HepG2 (cell line): Measurements from ENCODE around the gene SGK1. TPM values are rescaled to one million over a fixed set of nuclear protein-coding genes. Genes with fewer than 3 reads are reported as not detected.
A peak's percentile ranks its signal among the peaks of the same experiment; 100 is the strongest.

Experiments
- ATAC-seq: fragments of 200-7000 bp; cut with Tn5 transposase; 3 replicates; pipeline ENCODE4 v1.9.1; 2020; ENCODE audit warnings: mild to moderate bottlenecking, moderate library complexity
- BruUV-seq: library from RNA; stranded (reverse); fragments of 400-500 nt; replicated peaks from 2 replicates; lab custom pipeline; 2021; lab: Mats Ljungman, UMichigan
- CTCF ChIA-PET: fragments of 300-600 bp; formaldehyde crosslinking; extraction: SDS; loops from one replicate; lab custom pipeline; 2021; ENCODE audit warnings: low total read pairs, inconsistent platforms, low intra/inter-chr PET ratio; lab: Yijun Ruan, JAX
- POLR2A ChIA-PET: fragments of 350-600 bp; sonication (Branson Sonifier 250); formaldehyde crosslinking; loops from one replicate; lab custom pipeline; 2020; ENCODE audit warnings: antibody characterized with exemption, inconsistent platforms; lab: Yijun Ruan, JAX
- DNase-seq: peaks from one replicate; pipeline ENCODE4 v3.0.0-alpha.2; 2015; ENCODE audit warnings: low spot score
- FAIRE-seq: peaks from 3 replicates; lab custom pipeline; 2011; peaks lifted over from hg19 to GRCh38; lab: Jason Lieb, UNC
- H2AFZ ChIP-seq: one replicate; pipeline ENCODE4 v1.6.1; 2011; ENCODE audit warnings: low read length, inconsistent platforms
- H3K27ac ChIP-seq: fragments of 300-600 bp; 3 replicates; pipeline ENCODE4 v1.8.0; 2011; ENCODE audit warnings: mixed run types, mild to moderate bottlenecking, mixed read lengths, low read length, inconsistent platforms; ENCODE audit not compliant: insufficient read depth; ENCODE audit errors: extremely low read length
- H3K27me3 ChIP-seq, 2 experiments: fragments of 200-600 bp in 1 of 2; 2 replicates in 1 of 2; 3 replicates in 1 of 2; pipeline versions ENCODE4 v1.6.0 to v1.8.0; 2011; ENCODE audit warnings: low read length in 2 of 2, mild to moderate bottlenecking in 2 of 2, moderate library complexity in 2 of 2, inconsistent platforms in 1 of 2; ENCODE audit not compliant: insufficient read depth in 2 of 2, control insufficient read depth in 1 of 2
- H3K36me3 ChIP-seq, 2 experiments: fragments of 200-600 bp in 1 of 2; replicated peaks in 1 of 2; 2 replicates in 1 of 2; 3 replicates in 1 of 2; pipeline versions ENCODE4 v1.5.1 to v1.8.0; 2011; ENCODE audit warnings: low read length in 2 of 2, inconsistent platforms in 1 of 2; ENCODE audit not compliant: insufficient read depth in 2 of 2, control insufficient read depth in 1 of 2
- H3K4me1 ChIP-seq: 2 replicates; pipeline ENCODE4 v1.5.1; 2012; ENCODE audit warnings: low read length, inconsistent platforms; ENCODE audit not compliant: insufficient read depth
- H3K4me2 ChIP-seq: 2 replicates; pipeline ENCODE4 v1.6.0; 2011; ENCODE audit warnings: low read depth, low read length, inconsistent platforms
- H3K4me3 ChIP-seq, 3 experiments: fragments of 200-600 bp in 1 of 3; sonication (generic), shearing (Covaris generic) in 1 of 3; replicated peaks in 1 of 3; 2 replicates each; pipeline ENCODE4 v1.5.1; 2011 to 2016; ENCODE audit warnings: low read length in 3 of 3, inconsistent platforms in 2 of 3, low read depth in 2 of 3, mild to moderate bottlenecking in 2 of 3, control low read depth in 1 of 3, mixed read lengths in 1 of 3; ENCODE audit not compliant: insufficient read depth in 1 of 3
- H3K79me2 ChIP-seq: one replicate; pipeline ENCODE4 v1.6.1; 2011; ENCODE audit warnings: low read length, inconsistent platforms; ENCODE audit not compliant: insufficient read depth
- H3K9ac ChIP-seq: 2 replicates; pipeline ENCODE4 v1.6.0; 2011; ENCODE audit warnings: mild to moderate bottlenecking, low read depth, low read length, inconsistent platforms; ENCODE audit not compliant: insufficient read depth
- H3K9me3 ChIP-seq: 2 replicates; pipeline ENCODE4 v1.5.1; 2012; ENCODE audit warnings: mild to moderate bottlenecking, low read length
- H4K20me1 ChIP-seq: 2 replicates; pipeline ENCODE4 v1.6.0; 2011; ENCODE audit warnings: inconsistent platforms, mild to moderate bottlenecking, low read length, moderate library complexity; ENCODE audit not compliant: insufficient read depth
- HDAC1 ChIP-seq: sonication (generic); formaldehyde crosslinking; IDR thresholded peaks from 2 replicates; pipeline ENCODE4 v1.5.1; 2020; ENCODE audit warnings: mild to moderate bottlenecking, missing genetic modification reagents
- MAFK ChIP-seq, 2 experiments: IDR thresholded peaks in 1 of 2; conservative IDR thresholded peaks in 1 of 2; 2 replicates each; pipeline ENCODE4 v1.6.1; 2011; ENCODE audit warnings: improper control_type of control experiment in 2 of 2, low read length in 2 of 2
- NR2C2 ChIP-seq: sonication (generic); formaldehyde crosslinking; IDR thresholded peaks from 2 replicates; pipeline ENCODE4 v1.4.0; 2020; ENCODE audit warnings: missing genetic modification reagents, mild to moderate bottlenecking, moderate library complexity, borderline replicate concordance
- RAD51 ChIP-seq: fragments of 450-650 bp; IDR thresholded peaks from 2 replicates; pipeline ENCODE4 v1.6.1; 2016; ENCODE audit warnings: borderline replicate concordance
- SOX13 ChIP-seq, 3 experiments: fragments of 450-650 bp in 1 of 3; sonication (generic) in 1 of 3; formaldehyde crosslinking in 1 of 3; IDR thresholded peaks in 2 of 3; conservative IDR thresholded peaks in 1 of 3; 2 replicates each; pipeline versions ENCODE4 v1.5.0 to v1.6.1; 2016 to 2020; ENCODE audit warnings: antibody characterized with exemption in 1 of 3, mild to moderate bottlenecking in 1 of 3, missing compliant biosample characterization in 1 of 3, missing genetic modification reagents in 1 of 3, moderate library complexity in 1 of 3
- SOX5 ChIP-seq: IDR thresholded peaks from 2 replicates; pipeline ENCODE4 v1.6.1; 2016; ENCODE audit warnings: borderline replicate concordance
- SOX6 ChIP-seq, 2 experiments: fragments of 450-650 bp in 1 of 2; sonication (generic) in 1 of 2; formaldehyde crosslinking in 1 of 2; IDR thresholded peaks; 2 replicates each; pipeline versions ENCODE4 v1.4.0 to v1.6.1; 2017 to 2020; ENCODE audit warnings: antibody characterized with exemption in 1 of 2, mild to moderate bottlenecking in 1 of 2, missing genetic modification reagents in 1 of 2
- ZNF670 ChIP-seq: sonication (generic); formaldehyde crosslinking; IDR thresholded peaks from 2 replicates; pipeline ENCODE4 v1.8.0; 2022; ENCODE audit warnings: mild to moderate bottlenecking, missing genetic modification reagents, borderline replicate concordance
- WGBS: methylation state at CpG from one replicate; pipeline ENCODE4 v1.1.6; 2017; ENCODE audit warnings: low lambda C conversion rate; 5-methylcytosine and 5-hydroxymethylcytosine counted together
- in situ Hi-C: cut with HindIII; loops from 2 replicates; pipeline ENCODE4 v1.10.0; 2017; ENCODE audit warnings: low pct_unique_long_range_greater_than_20kb; ENCODE audit not compliant: extremely low pct_ligation_motif_present
- intact Hi-C: fragments of 100-400 bp; cut with micrococcal nuclease; formaldehyde crosslinking; loops from one replicate; pipeline ENCODE4 v1.10.0; 2022; ENCODE audit not compliant: unreplicated experiment
- polyA plus RNA-seq, 8 experiments: library from polyadenylated mRNA; depleted of rRNA in 3 of 8; stranded (reverse) in 7 of 8; unstranded in 1 of 8; fragments of >200 nt; fragmentation: Illumina TruSeq in 4 of 8; extraction: Trizol in 4 of 8; gene quantifications; 2 replicates each; pipeline versions ENCODE4 v1.2.1 to v1.2.3, GENCODE V29; 2011 to 2016; ENCODE audit warnings: low read depth in 4 of 8, missing spikeins in 1 of 8, mixed read lengths in 1 of 8; ENCODE audit not compliant: insufficient read depth in 1 of 8
- total RNA-seq, 5 experiments: library from RNA; depleted of rRNA; stranded (reverse); fragments of >200 nt; fragmentation: Illumina TruSeq; extraction: Trizol; gene quantifications; 2 replicates each; pipeline ENCODE4 v1.2.3, GENCODE V29; 2016; ENCODE audit warnings: low read depth in 1 of 5
- TF ChIP-seq, protein P1 (sequence below): IDR thresholded peaks from 2 replicates; pipeline ENCODE4 v1.6.1; 2016; ENCODE audit warnings: missing biosample characterization, missing genetic modification reagents, low read depth
- TF ChIP-seq, protein P2 (sequence below): sonication (generic); formaldehyde crosslinking; IDR thresholded peaks from 2 replicates; pipeline ENCODE4 v1.4.0; 2020; ENCODE audit warnings: mild to moderate bottlenecking, missing genetic modification reagents
- TF ChIP-seq, protein P3 (sequence below): sonication (generic); formaldehyde crosslinking; conservative IDR thresholded peaks from 2 replicates; pipeline ENCODE4 v1.4.0; 2020; ENCODE audit warnings: mild to moderate bottlenecking, missing genetic modification reagents, moderate library complexity
- TF ChIP-seq, protein P4 (sequence below): conservative IDR thresholded peaks from 2 replicates; pipeline ENCODE4 v1.6.1; 2018; ENCODE audit warnings: missing genetic modification reagents
- TF ChIP-seq, protein P5 (sequence below): sonication (generic); formaldehyde crosslinking; IDR thresholded peaks from 2 replicates; pipeline ENCODE4 v1.4.0; 2020; ENCODE audit warnings: missing genetic modification reagents, mild to moderate bottlenecking, borderline replicate concordance

Gene SGK1
- total and polyA plus RNA-seq, 2 of the 13 experiments (the other 11 are each of a cell fraction or from before 2014, with no cell fraction given): 56.1 to 56.2 TPM

DNA sequence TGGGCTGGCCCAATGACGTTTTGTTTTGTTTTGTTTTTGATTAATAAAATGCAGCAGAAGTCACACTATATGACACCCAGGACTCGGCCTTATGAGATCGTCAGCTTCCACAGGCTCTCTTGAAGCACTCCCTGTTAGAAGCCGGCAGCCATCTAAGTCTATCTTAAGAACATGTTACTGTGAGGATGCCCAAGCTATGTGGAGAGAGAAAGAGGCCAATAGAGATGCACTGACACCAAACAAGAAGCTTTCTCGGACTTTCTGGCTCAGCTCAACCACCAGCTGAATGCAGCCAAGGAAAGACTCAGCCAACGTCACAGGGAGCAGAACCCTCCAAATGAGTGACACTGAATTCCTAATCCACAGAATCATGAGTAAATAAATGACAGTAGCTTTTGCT, 14.0 kb downstream of the SGK1 start (continued):
- TF ChIP-seq, protein P1, sequence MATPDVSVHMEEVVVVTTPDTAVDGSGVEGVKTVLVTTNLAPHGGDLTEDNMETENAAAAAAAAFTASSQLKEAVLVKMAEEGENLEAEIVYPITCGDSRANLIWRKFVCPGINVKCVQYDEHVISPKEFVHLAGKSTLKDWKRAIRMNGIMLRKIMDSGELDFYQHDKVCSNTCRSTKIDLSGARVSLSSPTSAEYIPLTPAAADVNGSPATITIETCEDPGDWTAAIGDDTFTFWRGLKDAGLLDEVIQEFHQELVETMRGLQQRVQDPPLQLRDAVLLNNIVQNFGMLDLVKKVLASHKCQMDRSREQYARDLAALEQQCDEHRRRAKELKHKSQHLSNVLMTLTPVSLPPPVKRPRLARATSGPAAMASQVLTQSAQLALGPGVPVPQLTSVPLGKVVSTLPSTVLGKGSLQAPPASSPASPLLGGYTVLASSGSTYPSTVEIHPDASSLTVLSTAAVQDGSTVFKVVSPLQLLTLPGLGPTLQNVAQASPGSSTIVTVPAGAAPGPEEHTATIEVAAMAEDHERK: no peak
- TF ChIP-seq NR2C2 (CRISPR knock-in tag): no peak

DNA sequence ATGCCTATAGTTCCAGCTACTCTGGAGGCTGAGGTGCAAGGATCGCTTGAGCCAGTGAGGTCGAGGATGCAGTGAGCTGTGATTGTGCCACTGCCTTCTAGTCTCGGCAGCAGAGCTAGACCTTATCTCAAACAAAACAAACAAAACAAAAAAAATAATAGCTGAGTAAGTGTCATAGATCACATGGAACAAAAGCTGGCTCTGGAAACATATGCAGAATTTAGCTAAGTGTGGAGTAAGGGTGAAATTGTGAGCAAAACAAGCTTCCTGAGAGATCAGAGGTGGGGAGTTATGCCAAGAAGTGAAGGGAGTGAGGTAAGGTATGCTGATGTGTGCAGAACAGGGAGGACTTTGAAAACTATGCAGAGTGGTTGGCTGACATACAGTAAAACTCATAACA, 18.7 kb downstream of the SGK1 start:
- DNase-seq (peak; percentile 58), ATAC-seq (peak; percentile 84), FAIRE-seq (peak; percentile 70)
- in situ Hi-C loops (no loop called here), intact Hi-C loops (no loop called here)
- Histone ChIP-seq H3K36me3 (no peaks in the 10 kb centered on the region), H3K9me3 (no peaks in the 10 kb centered on the region), H3K4me2 (no peak overlapping the region), H3K79me2 (no peaks in the 10 kb centered on the region), H3K27ac (no peak overlapping the region), H4K20me1 (no peaks in the 10 kb centered on the region), H3K9ac (no peak overlapping the region), H2AFZ (no peak overlapping the region), H3K4me3 (no peak overlapping the region), H3K27me3 (no peaks in the 10 kb centered on the region; a peak in 1 of 5 replicates), H3K4me1 (peaks cover 13% of the 10 kb centered on the region)
- CTCF ChIA-PET: no interaction called here
- BruUV-seq: no TSS peak
- 2% methylated on average over 3 of the region's 3 CpGs for WGBS
- POLR2A ChIA-PET: interaction anchor here (0.6 to 1.4 kb wide), 3 partner anchors 26 to 104 kb away, joined by 3 read pairs; no protein-coding TSS in a partner anchor
- 0 out of 4 replicates have a peak, but pooled peaks of 1 of the 2 experiments have one; percentile 20 for TF ChIP-seq MAFK (conservative IDR thresholded peaks at IDR 0.05 in 1 of 2, IDR thresholded peaks at IDR 0.05 in 1 of 2; ENCODE audit: low read length in 2 of 2)
- 0 out of 2 replicates have a peak, but pooled peaks have one; percentile 19 for TF ChIP-seq SOX5
- no peak for TF ChIP-seq SOX6 (IDR thresholded peaks at IDR 0.05)
- peak; percentile 60 for TF ChIP-seq SOX6 (CRISPR knock-in tag; IDR thresholded peaks at IDR 0.05)
- TF ChIP-seq, protein P2, sequence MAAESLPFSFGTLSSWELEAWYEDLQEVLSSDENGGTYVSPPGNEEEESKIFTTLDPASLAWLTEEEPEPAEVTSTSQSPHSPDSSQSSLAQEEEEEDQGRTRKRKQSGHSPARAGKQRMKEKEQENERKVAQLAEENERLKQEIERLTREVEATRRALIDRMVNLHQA (CRISPR knock-in tag): no peak
- TF ChIP-seq, protein P3, sequence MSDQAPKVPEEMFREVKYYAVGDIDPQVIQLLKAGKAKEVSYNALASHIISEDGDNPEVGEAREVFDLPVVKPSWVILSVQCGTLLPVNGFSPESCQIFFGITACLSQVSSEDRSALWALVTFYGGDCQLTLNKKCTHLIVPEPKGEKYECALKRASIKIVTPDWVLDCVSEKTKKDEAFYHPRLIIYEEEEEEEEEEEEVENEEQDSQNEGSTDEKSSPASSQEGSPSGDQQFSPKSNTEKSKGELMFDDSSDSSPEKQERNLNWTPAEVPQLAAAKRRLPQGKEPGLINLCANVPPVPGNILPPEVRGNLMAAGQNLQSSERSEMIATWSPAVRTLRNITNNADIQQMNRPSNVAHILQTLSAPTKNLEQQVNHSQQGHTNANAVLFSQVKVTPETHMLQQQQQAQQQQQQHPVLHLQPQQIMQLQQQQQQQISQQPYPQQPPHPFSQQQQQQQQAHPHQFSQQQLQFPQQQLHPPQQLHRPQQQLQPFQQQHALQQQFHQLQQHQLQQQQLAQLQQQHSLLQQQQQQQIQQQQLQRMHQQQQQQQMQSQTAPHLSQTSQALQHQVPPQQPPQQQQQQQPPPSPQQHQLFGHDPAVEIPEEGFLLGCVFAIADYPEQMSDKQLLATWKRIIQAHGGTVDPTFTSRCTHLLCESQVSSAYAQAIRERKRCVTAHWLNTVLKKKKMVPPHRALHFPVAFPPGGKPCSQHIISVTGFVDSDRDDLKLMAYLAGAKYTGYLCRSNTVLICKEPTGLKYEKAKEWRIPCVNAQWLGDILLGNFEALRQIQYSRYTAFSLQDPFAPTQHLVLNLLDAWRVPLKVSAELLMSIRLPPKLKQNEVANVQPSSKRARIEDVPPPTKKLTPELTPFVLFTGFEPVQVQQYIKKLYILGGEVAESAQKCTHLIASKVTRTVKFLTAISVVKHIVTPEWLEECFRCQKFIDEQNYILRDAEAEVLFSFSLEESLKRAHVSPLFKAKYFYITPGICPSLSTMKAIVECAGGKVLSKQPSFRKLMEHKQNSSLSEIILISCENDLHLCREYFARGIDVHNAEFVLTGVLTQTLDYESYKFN (CRISPR knock-in tag): 0 out of 2 replicates have a peak, but pooled peaks have one; percentile 13
- TF ChIP-seq, protein P4, sequence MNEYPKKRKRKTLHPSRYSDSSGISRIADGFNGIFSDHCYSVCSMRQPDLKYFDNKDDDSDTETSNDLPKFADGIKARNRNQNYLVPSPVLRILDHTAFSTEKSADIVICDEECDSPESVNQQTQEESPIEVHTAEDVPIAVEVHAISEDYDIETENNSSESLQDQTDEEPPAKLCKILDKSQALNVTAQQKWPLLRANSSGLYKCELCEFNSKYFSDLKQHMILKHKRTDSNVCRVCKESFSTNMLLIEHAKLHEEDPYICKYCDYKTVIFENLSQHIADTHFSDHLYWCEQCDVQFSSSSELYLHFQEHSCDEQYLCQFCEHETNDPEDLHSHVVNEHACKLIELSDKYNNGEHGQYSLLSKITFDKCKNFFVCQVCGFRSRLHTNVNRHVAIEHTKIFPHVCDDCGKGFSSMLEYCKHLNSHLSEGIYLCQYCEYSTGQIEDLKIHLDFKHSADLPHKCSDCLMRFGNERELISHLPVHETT (CRISPR knock-in tag): no peak
- 0 out of 2 replicates have a peak, but pooled peaks have one; percentile 19 for TF ChIP-seq HDAC1 (CRISPR knock-in tag)
- TF ChIP-seq SOX13 (IDR thresholded peaks at IDR 0.05): no peak
- TF ChIP-seq SOX13 (CRISPR knock-in tag; conservative IDR thresholded peaks at IDR 0.05 in 1 of 2, IDR thresholded peaks at IDR 0.05 in 1 of 2): peak in 1 of 2 experiments; percentile 22; a peak in 1 of 4 replicates
- TF ChIP-seq ZNF670: peak; percentile 43; the same call in 1 of the 2 replicates
- TF ChIP-seq, protein P5, sequence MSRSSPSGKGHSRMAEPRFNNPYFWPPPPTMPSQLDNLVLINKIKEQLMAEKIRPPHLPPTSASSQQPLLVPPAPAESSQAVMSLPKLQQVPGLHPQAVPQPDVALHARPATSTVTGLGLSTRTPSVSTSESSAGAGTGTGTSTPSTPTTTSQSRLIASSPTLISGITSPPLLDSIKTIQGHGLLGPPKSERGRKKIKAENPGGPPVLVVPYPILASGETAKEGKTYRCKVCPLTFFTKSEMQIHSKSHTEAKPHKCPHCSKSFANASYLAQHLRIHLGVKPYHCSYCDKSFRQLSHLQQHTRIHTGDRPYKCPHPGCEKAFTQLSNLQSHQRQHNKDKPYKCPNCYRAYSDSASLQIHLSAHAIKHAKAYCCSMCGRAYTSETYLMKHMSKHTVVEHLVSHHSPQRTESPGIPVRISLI (CRISPR knock-in tag): peak; percentile 40; the same call in 1 of the 2 replicates
- TF ChIP-seq RAD51: 0 out of 2 replicates have a peak, but pooled peaks have one; percentile 7
